GM15510 (cell line): ENCODE data around the gene FAM89B.
A peak's percentile ranks its signal among the peaks of the same experiment; 100 is the strongest.

Experiments used
- POLR2A ChIP-seq: IDR thresholded peaks from 3 replicates; pipeline ENCODE4 v1.6.1; 2011; ENCODE audit warnings: borderline replicate concordance; ENCODE audit not compliant: insufficient read length; ENCODE audit errors: extremely low read depth

Gene FAM89B

GRCh38 chr11:65572356-65573051, at the start of gene FAM89B:
Gene FAM89B (plus strand): TSS chr11:65572538. CDS start chr11:65572670, 132 bp downstream.
- TF ChIP-seq POLR2A = peak; percentile 52

GRCh38 chr11:65524014-65524740, 48.2 kb upstream of the FAM89B start:
- no peak for TF ChIP-seq POLR2A

DNA sequence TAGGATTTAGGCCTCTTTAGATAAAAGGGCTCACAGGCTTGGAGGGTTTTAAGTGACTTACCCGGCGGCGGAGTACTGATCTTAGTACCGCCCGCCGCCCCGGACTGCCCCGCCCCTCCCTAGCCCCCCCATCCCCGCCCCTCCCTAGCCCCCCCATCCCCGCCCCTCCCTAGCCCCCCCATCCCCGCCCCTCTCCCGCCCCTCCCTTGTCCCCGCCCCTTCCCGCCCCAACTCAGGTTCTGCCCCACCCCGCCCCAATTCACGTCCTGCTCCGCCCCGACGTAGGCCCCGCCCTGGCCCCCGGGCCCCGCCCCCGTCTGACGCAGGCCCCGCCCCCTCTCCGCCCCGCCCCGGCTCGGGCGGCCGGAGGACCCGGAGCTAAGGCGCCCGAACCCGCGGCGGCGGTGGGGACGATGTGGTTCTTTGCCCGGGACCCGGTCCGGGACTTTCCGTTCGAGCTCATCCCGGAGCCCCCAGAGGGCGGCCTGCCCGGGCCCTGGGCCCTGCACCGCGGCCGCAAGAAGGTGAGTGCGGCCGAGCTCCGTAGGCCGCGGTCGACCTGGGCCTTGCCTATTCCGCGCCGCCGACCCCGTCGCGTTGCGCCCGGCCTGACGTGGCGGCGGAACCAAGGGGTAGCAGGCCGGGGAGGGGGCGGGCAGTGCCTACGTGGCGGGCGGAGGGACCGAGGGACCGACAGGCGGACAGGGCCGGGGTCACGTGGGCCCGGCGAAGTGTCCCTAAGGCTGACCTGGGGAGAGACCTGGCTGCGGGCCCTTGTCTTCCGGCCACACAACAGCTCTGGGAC, 47.4 kb upstream of the FAM89B start, which contains the start of gene SCYL1:
Gene SCYL1 (plus strand): TSS at position 343 of the 805 bp plus-strand sequence. CDS start 71 bp downstream, at position 414.
- peak; percentile 65 for TF ChIP-seq POLR2A

- no peak for TF ChIP-seq POLR2A
Observed at GRCh38 chr11:65525546-65526480, 46.5 kb upstream of the FAM89B start.

- no peak for TF ChIP-seq POLR2A
Observed at GRCh38 chr11:65526744-65527143, 45.6 kb upstream of the FAM89B start.

DNA sequence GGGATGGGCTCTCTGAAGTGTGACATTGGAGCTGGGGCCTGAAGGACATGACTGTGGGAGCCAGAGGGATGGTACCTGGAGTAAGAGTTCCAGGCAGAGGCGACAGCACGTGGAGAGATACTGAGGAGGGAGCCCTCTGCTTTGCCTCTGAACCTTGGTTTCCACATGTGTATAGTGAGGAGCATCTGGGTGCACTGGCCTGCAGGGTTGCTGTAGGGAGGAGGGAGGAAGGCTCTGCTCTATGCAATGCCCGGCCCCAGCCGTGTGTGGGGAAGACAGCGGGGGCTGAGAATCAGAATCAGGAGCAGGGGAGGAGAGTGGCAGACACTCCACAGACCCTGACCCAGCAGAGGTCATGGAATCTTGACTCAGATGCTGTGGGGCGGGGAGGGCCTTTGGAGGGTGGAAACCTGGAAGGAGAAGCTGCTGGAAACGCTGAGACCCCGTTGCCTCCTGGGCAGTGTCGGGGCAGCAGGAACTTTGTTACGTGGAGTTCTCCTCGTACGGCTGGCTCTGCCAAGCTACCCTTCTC, 43.5 kb upstream of the FAM89B start:
- TF ChIP-seq POLR2A = no peak

GRCh38 chr11:65529475-65530156, 42.7 kb upstream of the FAM89B start:
- TF ChIP-seq POLR2A = no peak

- no peak for TF ChIP-seq POLR2A
Observed at GRCh38 chr11:65530157-65530496, 42.2 kb upstream of the FAM89B start.

DNA sequence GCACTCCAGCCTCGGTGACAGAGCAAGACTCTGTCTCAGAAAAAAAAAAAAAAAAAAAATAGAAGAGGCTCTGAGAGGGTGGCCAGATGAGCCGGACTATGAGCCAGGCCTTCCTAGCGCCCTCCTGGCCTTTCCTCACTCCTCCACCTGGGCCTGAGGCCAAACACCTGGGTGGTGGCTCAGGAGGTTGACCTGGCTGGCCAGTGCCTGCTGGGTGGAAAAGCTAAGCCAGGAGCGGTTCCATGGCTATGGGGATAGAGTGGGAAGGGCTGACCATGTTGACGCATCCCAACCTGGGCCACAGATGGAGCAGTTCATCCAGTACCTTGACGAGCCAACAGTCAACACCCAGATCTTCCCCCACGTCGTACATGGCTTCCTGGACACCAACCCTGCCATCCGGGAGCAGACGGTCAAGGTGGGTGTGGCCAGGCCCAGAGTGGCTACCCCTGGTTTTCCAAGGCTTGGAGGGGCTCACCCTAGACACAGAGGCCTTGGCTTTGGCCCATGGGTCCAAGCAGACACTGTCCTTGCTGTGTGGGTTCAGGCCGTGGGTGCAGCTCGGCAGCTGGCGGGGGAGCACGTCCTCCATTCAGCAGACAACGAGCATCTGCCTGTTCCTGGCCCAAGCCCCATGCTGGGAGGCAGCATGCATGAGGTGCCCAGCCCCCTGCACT, 39.8 kb upstream of the FAM89B start:
- no peak for TF ChIP-seq POLR2A

DNA sequence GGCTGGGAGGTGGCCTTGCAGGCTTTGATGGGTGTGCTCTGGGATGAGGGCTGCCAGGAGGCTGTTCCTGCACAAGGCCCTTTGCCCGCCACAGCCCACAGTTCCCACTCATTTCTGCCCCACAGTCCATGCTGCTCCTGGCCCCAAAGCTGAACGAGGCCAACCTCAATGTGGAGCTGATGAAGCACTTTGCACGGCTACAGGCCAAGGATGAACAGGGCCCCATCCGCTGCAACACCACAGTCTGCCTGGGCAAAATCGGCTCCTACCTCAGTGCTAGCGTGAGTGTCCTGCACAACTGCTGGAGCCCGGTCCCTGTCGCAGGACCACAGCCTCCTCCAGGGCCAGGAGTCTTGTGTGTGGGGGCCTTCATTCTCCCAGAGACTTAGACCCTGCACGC, 37.2 kb upstream of the FAM89B start:
- no peak for TF ChIP-seq POLR2A

DNA sequence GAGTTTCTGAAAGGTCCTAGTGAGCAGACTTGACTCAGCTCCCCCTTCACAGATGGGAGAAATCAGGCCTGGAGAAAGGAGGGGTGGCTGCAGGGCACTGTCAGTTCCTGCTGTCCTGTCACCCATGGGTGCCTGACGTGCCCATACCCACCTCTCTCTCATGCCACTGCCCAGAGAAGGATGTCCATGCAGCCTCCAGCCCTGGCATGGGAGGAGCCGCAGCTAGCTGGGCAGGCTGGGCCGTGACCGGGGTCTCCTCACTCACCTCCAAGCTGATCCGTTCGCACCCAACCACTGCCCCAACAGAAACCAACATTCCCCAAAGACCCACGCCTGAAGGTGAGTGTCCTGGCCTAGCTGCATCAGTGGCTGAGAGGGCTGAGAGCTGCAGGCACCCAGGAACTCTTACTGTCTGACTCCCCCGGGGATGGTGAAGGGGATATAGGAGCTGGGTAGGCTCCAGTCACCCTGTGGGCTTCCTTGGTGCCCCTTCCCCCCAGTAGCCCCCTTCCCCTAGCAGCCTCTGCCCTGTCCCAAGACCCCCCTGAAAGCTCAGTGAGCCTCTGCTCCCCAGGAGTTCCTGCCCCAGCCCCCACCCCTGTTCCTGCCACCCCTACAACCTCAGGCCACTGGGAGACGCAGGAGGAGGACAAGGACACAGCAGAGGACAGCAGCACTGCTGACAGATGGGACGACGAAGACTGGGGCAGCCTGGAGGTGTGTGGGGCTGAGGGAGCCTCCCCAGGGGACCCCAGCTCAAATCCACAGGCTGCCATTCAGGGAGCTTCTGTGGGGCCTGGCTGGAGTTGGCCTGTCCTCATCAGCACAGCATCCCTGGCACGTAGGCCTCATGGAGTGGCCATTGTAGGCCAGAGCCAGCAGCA, 35.7 kb upstream of the FAM89B start:
- no peak for TF ChIP-seq POLR2A

DNA sequence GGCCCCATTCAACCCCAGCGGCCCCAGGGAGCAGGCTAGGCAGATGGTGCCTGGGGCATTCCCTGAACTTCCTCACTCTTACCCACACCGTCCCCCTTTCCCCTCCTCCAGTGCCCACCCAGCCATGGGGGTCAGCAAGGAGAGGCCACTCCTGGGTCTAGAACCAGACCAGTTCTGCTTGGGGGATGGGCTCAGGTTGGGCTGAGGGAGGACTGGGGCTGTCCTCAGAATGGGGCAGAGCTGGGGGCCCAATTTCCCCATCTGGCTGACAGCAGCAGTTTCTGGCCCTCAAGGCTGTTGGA, 35.1 kb upstream of the FAM89B start:
- TF ChIP-seq POLR2A = no peak
